Esophagus muscularis mucosa (tissue), 4 donors: ENCODE data around the gene UQCC2. TPM values are rescaled to one million over a fixed set of nuclear protein-coding genes. Genes with fewer than 3 reads are reported as not detected.

Experiments
- DNase-seq: peaks from one replicate; pipeline ENCODE4 v3.0.0-alpha.2; 2017; ENCODE audit errors: extremely low spot score
- H3K27ac ChIP-seq, 4 donors: fragments of 200-600 bp; sonication (generic); replicated peaks in 1 of 4; 1 replicate in 3 of 4; 2 replicates in 1 of 4; pipeline ENCODE4 v1.5.1; 2016 to 2019; ENCODE audit warnings: mild to moderate bottlenecking in 1 of 4
- H3K27me3 ChIP-seq, 4 donors: fragments of 200-600 bp; sonication (generic); one replicate each; pipeline versions ENCODE4 v1.5.1 to v1.6.0; 2016 to 2019
- H3K36me3 ChIP-seq, 4 donors: fragments of 200-600 bp; sonication (generic); one replicate each; pipeline ENCODE4 v1.5.1; 2016 to 2019
- H3K4me1 ChIP-seq, 4 donors: fragments of 200-600 bp; sonication (generic); one replicate each; pipeline ENCODE4 v1.5.1; 2016 to 2019
- H3K4me3 ChIP-seq, 4 donors: fragments of 200-600 bp; sonication (generic); 1 replicate in 2 of 4; 2 replicates in 2 of 4; pipeline ENCODE4 v1.5.1; 2016 to 2019; ENCODE audit warnings: mild to moderate bottlenecking in 4 of 4, moderate library complexity in 1 of 4
- H3K9me3 ChIP-seq, 4 donors: fragments of 200-600 bp; sonication (generic); 1 replicate in 3 of 4; 2 replicates in 1 of 4; pipeline ENCODE4 v1.5.1; 2016 to 2019
- CTCF ChIP-seq, 3 experiments: fragments of 200-600 bp in 2 of 3; fragments of 450-650 bp in 1 of 3; sonication (generic) in 2 of 3; IDR thresholded peaks; one replicate each; pipeline ENCODE4 v1.5.1; 2017 to 2019; ENCODE audit warnings: antibody characterized with exemption in 3 of 3, mild to moderate bottlenecking in 2 of 3, moderate library complexity in 1 of 3
- EP300 ChIP-seq: sonication (generic); formaldehyde crosslinking; IDR thresholded peaks from one replicate; pipeline ENCODE4 v1.6.1; 2017; ENCODE audit warnings: antibody characterized with exemption
- POLR2A ChIP-seq: fragments of 450-650 bp; IDR thresholded peaks from one replicate; pipeline ENCODE4 v1.6.1; 2017; ENCODE audit warnings: antibody characterized with exemption, moderate library complexity, mild to moderate bottlenecking, low read depth
- POLR2AphosphoS5 ChIP-seq, 2 donors: sonication (generic); formaldehyde crosslinking; IDR thresholded peaks; one replicate each; pipeline ENCODE4 v1.6.1; 2017; ENCODE audit warnings: antibody characterized with exemption in 2 of 2
- WGBS: methylation state at CpG from one replicate; pipeline ENCODE4 v1.1.5; 2018; 5-methylcytosine and 5-hydroxymethylcytosine counted together
- intact Hi-C: fragments of 100-400 bp; cut with DNase I; formaldehyde crosslinking; loops from one replicate; pipeline ENCODE4 v1.15.1; 2023
- total RNA-seq, 4 donors: library from RNA; depleted of rRNA; stranded (reverse); fragments of >200 nt; gene quantifications; one replicate each; pipeline versions ENCODE4 v1.1.0 to v1.2.1, GENCODE V29; 2016

The UQCC2 gene
- total RNA-seq, 4 donors from 2014 or later, result 9.4 to 22.2 (median 14.7) TPM

DNA sequence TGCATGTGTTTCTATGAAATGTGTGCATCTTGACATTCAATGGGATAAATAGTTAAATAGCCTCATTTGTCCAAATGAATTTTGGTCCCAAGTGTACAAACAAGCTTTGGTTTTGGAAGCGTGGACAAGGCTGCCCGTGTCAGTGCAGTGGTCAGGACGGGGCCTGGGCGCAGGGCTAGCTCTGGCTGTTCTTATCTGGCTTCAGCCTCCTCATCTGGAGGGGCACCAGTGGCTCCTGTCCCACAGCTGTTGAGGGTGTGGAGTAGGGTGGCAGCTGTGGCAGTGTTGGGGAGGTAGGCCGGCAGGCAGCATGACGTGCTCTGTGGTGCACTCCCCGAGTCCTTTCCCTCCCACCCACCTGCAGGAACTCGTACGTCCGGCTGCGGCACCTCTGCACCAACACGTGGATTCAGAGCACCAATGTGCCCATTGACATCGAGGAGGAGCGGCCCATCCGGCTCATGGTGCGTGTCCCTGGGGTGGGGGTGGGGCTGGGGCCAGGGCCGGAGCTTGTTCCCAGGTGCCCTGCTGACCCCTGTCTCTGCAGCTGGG is 46.9 kb downstream of the UQCC2 start:
- no peak for DNase-seq
- Histone ChIP-seq H3K4me3 (no peak overlapping the region), H3K27ac (no peak overlapping the region), H3K36me3 (peaks cover 0 to 85% (median 57%) of the 10 kb centered on the region in 4 donors), H3K9me3 (no peaks in the 10 kb centered on the region), H3K27me3 (peaks cover 0 to 7% (median 0%) of the 10 kb centered on the region in 4 donors), H3K4me1 (no peaks in the 10 kb centered on the region)
- TF ChIP-seq POLR2AphosphoS5 (IDR thresholded peaks at IDR 0.05) (no peak), EP300 (no peak), POLR2A (no peak), CTCF (IDR thresholded peaks at IDR 0.05) (no peak)
- intact Hi-C loops, result no loop called here
- 94% methylated on average over 9 of the region's 17 CpGs for WGBS

GRCh38 chr6:33663727-33664449 is 47.6 kb downstream of the UQCC2 start:
- Histone ChIP-seq H3K36me3 (peaks cover 0 to 86% (median 56%) of the 10 kb centered on the region in 4 donors), H3K27me3 (peaks cover 0 to 8% (median 0%) of the 10 kb centered on the region in 4 donors), H3K9me3 (no peaks in the 10 kb centered on the region), H3K4me1 (no peaks in the 10 kb centered on the region), H3K27ac (no peak overlapping the region), H3K4me3 (no peak overlapping the region)
- no peak for DNase-seq
- intact Hi-C loops, result no loop called here
- 90% methylated on average over 11 of the region's 16 CpGs for WGBS
- TF ChIP-seq POLR2A, result no peak
- no peak for TF ChIP-seq EP300
- TF ChIP-seq POLR2AphosphoS5 (IDR thresholded peaks at IDR 0.05), result no peak
- no peak for TF ChIP-seq CTCF (IDR thresholded peaks at IDR 0.05)

- TF ChIP-seq POLR2AphosphoS5 (IDR thresholded peaks at IDR 0.05), result no peak
- no peak for TF ChIP-seq EP300
- no peak for TF ChIP-seq CTCF (IDR thresholded peaks at IDR 0.05)
- no peak for TF ChIP-seq POLR2A
- Histone ChIP-seq H3K4me1 (no peaks in the 10 kb centered on the region), H3K4me3 (no peak overlapping the region), H3K27me3 (peaks cover 0 to 11% (median 0%) of the 10 kb centered on the region in 4 donors), H3K27ac (no peak overlapping the region), H3K36me3 (peaks cover 0 to 86% (median 54%) of the 10 kb centered on the region in 4 donors), H3K9me3 (no peaks in the 10 kb centered on the region)
- intact Hi-C loops, result no loop called here
- 74% methylated on average over 5 of the region's 5 CpGs for WGBS
- DNase-seq, result no peak
Measured at GRCh38 chr6:33663028-33663427, 48.5 kb downstream of the UQCC2 start.

DNA sequence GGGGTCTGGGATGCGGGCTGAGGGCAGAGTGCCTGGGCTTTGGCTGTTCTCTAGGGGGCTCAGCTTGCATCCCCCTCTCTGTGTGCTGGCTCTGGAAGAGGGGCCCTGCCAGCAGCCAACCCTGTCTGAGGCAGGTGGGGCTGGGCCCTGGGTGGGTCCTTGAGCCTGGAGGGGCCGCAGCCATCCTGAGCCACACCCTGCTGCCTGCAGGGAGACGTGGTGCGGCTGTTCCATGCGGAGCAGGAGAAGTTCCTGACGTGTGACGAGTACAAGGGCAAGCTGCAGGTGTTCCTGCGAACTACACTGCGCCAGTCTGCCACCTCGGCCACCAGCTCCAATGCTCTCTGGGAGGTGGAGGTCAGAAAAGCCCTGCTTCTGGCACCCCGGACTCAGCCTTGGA is 49.2 kb downstream of the UQCC2 start:
- 100% methylated on average over 1 of the region's 11 CpGs for WGBS
- H3K9me3 ChIP-seq, result no peaks in the 10 kb centered on the region
- H3K36me3 ChIP-seq, result peaks cover 0 to 81% (median 53%) of the 10 kb centered on the region in 4 donors
- intact Hi-C loops, result no loop called here
- H3K4me1 ChIP-seq, result no peaks in the 10 kb centered on the region
- H3K27ac ChIP-seq, result no peak overlapping the region
- TF ChIP-seq POLR2AphosphoS5 (IDR thresholded peaks at IDR 0.05), result no peak
- TF ChIP-seq CTCF (IDR thresholded peaks at IDR 0.05), result no peak
- TF ChIP-seq POLR2A, result no peak
- TF ChIP-seq EP300, result no peak
- DNase-seq, result no peak
- H3K27me3 ChIP-seq, result peaks cover 0 to 18% (median 0%) of the 10 kb centered on the region in 4 donors
- no peak overlapping the region for H3K4me3 ChIP-seq
